HG02938 (cell line): ENCODE measurements around the gene AGBL1.

Experiments used
- ATAC-seq: cut with Tn5 transposase; IDR thresholded peaks from one replicate; pipeline ENCODE4 v1.9.1; 2021; ENCODE audit warnings: mild to moderate bottlenecking, moderate library complexity; ENCODE audit not compliant: unreplicated experiment

The AGBL1 gene

GRCh38 chr15:86765281-86765680 lies 685.6 kb downstream of the AGBL1 start:
- ATAC-seq = no peak

DNA sequence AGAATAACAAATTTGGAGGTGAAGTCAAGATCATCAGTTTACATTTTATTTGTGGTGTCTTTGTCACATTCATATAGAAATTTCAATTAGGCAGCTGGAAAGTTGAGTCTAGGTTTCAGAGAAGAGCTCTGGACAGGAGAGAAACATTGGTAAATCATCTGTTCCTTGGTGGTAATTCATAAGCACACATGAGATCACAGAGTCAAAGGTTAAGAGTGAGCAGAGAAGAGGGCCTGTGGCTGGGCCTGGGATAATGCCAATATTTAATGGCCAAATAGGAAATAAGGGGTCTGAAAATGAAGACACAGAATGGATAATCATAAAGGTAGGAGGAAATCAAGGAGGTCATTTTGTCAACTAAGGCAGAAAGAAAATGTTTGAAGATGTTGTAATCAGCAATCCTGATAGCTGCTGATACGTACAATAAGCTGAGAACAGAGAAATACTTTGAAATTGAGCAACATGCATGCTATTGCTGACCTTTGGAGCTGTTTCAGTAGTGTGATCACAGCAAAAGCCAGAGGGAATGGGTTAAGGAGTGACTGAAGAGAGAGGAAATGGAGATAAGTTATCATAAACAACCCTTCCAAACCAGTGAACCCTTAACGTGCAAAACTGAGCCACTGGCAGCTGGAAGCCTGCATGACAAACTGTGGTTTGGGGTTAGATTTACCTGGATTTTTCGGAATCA lies 692.8 kb downstream of the AGBL1 start:
- ATAC-seq = no peak

GRCh38 chr15:86773736-86774135 lies 694.1 kb downstream of the AGBL1 start:
- no peak for ATAC-seq

DNA sequence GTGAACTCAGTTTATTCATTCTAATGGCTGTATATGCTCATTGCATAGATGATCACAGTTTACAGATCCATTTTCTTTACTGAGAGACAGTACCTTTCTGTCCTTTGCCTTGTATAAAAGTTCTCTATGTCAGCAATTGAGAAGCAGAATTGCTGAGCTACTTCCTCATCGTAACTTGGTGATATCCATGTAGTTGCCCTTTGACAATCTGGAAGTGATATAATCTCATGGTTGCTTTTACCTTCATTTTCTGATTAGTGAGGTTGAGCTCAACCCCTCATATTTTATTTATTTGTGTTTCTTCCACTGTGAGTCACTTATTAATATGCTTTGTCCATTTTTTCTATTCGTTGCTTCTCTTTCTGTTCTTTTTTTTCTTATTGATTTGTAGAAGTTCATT lies 696.5 kb downstream of the AGBL1 start:
- ATAC-seq = no peak

DNA sequence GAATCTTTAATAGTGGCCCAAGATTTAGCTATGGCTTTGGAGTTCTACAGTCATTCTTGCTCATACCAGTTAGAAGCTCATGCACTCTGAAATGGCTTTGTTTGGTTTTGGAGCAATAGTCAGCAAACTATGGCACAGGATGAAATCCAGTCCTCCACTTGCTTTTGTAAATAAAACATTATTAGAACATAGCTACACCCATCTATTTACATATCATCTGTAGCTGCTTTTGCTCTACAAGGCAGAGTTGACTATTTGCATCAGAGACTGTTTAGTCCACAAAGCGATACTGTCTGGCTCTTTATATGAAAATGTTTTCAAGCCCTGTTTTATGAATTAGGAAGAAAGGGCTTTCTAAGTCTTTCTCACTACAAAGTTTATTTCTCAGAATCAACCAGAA lies 716.9 kb downstream of the AGBL1 start:
- no peak for ATAC-seq

DNA sequence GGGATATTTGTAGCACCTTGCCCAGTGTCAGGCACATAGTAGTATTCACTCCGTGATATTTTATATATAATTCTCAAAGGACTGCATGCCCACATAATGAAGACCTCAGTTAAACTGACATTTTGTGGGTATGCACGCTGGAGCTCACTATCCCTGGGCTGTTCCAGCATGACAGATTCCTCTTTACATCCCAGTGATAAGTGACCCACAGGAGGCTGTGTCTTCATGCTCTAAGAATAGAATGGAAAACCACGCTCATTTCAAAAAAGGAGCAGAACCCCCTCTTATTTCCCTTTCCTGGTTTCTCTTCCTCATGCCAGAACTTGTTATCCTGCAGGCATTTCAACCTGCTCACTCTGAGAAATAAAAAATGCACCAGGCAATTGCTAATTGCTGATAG lies 717.5 kb downstream of the AGBL1 start:
- no peak for ATAC-seq

- no peak for ATAC-seq
Measured at GRCh38 chr15:86799226-86799625, 719.6 kb downstream of the AGBL1 start.

DNA sequence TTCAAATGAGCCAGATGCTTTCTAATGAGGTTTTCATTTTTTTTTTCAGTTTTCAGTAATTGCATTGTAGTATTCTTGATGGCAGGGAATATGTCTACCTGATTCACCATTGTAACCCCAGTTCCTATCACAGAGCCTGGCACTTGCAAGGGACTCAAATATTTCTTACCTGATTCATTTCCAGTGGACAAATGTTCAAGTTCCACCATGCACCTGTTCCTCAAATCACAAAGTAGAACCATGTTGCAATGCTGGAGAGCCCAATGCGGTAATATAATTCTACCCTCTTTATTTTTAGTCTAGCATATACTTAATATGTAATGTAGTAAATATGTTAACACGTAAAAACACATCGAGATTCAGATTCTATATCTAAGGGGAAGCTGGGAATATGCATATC lies 722.6 kb downstream of the AGBL1 start:
- no peak for ATAC-seq

DNA sequence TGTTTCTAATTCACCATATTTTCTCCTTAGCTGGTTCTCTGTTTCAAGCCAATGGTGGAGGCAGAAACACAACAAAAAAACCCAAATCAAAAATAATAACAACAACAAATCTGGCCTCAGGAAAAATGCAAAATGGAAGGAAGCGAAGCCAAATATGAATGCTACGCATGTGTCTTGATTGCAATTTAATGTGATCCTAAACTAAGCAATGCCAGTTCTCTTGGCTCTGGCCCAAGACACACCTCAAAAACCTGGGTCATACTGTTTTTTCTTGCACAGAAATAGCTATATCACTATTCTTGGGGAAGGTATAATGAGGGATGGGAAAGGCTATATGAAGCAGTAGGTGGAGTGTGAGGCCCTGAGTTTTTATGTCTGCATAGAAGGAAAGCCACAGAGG lies 724.7 kb downstream of the AGBL1 start:
- ATAC-seq = no peak

GRCh38 chr15:86810329-86810728 lies 730.7 kb downstream of the AGBL1 start:
- no peak for ATAC-seq

GRCh38 chr15:86813892-86814291 lies 734.2 kb downstream of the AGBL1 start:
- no peak for ATAC-seq

GRCh38 chr15:86829245-86829644 lies 749.6 kb downstream of the AGBL1 start:
- ATAC-seq = no peak

- ATAC-seq = no peak
Measured at GRCh38 chr15:86830304-86830703, 750.6 kb downstream of the AGBL1 start.

DNA sequence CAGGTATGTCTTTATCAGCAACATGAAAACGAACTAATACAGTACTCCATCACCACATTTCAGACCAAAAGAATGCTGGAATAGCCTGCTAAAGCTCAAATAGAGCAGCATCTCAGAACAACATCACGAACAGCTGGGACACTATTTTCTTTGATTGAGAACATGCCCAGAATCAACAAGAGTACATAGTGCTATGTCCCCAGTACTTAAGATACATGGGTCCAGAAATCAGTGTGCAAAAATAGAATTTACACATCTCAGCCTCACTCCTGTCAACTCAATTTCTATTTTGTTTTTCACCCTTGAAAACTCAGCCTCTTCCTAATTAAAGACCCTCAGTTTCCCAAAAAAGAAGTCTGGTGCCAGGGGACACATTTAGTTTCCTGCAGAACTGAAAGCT lies 753.9 kb downstream of the AGBL1 start:
- ATAC-seq = no peak

- ATAC-seq = no peak
Measured at GRCh38 chr15:86834115-86834863, 754.6 kb downstream of the AGBL1 start.

DNA sequence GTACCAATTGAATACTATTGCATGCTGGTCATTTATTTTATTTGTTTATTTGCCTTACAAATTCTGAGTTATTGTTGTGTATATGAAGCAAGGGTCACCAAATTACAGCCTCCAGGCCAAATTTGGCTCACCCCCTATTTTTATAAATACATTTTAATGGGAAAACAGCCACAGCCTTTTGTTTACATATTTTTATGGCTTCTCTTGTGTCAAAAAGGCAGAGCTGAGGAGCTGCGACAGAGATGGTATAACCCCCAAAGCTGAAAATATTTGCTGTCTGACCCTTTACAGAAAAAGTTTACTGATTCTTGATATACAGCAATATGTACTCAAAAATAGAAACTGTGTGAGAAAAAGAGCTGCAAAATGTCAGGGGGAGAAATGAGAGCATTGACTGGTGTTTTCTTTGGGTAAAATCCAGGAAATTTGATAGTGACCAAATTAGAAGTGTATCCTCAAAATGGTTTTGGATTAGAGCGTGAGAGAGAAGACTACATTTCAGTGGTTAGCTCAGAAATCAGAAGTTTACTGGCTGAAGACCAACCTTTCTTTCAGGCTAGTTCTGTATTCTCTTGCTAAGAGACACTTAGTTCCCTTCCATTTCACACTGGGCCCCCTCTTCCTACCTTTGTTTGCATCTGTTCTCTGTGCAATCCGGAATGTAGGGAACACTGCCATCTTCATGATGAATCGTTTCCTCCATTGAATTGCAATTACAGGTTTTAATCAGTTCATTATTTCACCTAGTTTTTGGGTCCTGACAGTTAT lies 757.8 kb downstream of the AGBL1 start:
- ATAC-seq = no peak

DNA sequence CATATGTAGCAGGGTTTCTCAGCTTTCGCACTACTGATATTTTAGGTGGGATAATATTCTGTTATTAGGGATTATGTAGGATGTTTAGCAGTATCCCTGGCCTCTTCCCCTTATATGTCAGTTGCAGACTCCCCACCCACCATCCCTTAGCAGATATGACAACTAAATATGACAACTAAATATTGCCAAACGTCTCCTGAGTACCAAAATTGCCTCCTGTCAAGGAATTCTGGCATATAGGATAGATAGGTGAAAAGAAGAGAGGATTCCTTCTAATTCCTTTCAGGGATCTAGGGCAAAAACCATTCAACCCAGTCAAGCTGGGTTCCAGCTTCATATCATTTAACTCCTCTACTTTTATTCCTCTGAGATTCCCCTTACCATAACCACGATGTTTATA lies 759.8 kb downstream of the AGBL1 start:
- ATAC-seq = no peak

DNA sequence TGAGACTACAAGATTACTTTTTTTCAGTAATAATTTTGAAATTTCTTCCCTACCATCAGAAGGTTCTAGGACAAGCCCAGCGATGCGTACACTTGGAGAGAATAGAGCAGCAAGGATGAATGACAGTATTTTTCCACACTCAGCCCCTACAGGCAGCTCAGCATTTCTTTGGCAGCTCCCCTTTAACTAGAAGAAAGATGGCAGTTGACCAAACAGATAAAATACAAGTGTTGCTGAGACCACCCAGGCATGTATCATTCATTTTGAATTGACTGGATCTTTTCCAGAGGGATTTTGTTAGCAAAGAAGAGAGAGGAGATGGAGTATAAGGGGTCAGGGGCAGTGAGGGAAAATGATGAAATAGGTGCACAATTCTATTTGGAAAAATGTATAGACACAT lies 761.3 kb downstream of the AGBL1 start:
- no peak for ATAC-seq

DNA sequence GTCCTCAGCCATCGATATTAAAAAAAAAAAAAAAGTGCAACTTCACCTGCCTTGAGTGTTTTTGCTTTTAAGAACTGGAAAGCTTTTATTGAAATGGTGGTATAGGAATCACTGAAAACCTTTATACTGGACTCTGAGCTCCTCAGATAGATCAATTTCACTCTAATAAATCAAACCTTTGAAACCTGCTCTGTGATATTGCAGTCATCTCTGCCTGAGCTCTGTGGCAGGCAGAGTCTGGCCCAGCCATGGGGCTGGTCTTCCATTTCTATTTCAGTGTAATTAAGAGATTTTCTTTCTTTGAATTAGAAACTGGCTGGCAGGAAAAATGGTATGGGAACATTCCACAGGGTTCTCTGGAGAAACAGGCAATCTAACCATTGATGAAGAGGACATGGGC lies 762.5 kb downstream of the AGBL1 start:
- ATAC-seq = no peak

- ATAC-seq = no peak
Measured at GRCh38 chr15:86846036-86846435, 766.4 kb downstream of the AGBL1 start.

- ATAC-seq = no peak
Measured at GRCh38 chr15:86849136-86849535, 769.5 kb downstream of the AGBL1 start.
